Measurements from ENCODE around the gene RECQL5. TPM values are rescaled to one million over a fixed set of nuclear protein-coding genes. Genes with fewer than 3 reads are reported as not detected.

The RECQL5 gene
- total RNA-seq = 10 to 100 TPM in 3 of 4 donors, 1 to 10 TPM in 1; 6.3 to 14.7 (median 11.9) TPM

- WGBS = under 1% methylated on average over 53 of the region's 55 CpGs
- H3K27me3 ChIP-seq = no peaks in the 10 kb centered on the region
- H3K36me3 ChIP-seq = peaks cover 19 to 60% (median 45%) of the 10 kb centered on the region in 4 donors
- H3K4me1 ChIP-seq = peaks cover 21 to 55% (median 41%) of the 10 kb centered on the region in 4 donors
- no peaks in the 10 kb centered on the region for H3K9me3 ChIP-seq
- H3K27ac ChIP-seq (replicated peaks in 1 of 4) = peak within 1 kb of the TSS; percentile 81 to 94 (median 93)
- TF ChIP-seq POLR2A (IDR thresholded peaks at IDR 0.05; ENCODE audit: low read depth) (peak; percentile 47), CTCF (IDR thresholded peaks at IDR 0.05) (peak in 1 of 3 experiments; percentile 31), EP300 (IDR thresholded peaks at IDR 0.05) (no peak), POLR2AphosphoS5 (IDR thresholded peaks at IDR 0.05) (peak; percentile 94 to 96)
- intact Hi-C loops (cut with DNase I) = no loop called here
- DNase-seq (ENCODE audit: extremely low spot score) = peak; percentile 100
- H3K4me3 ChIP-seq = peak within 1 kb of the TSS; percentile 82 to 98 (median 90)
Measured at GRCh38 chr17:75666959-75667790, at the start of gene RECQL5, which contains the start of gene SAP30BP. Gene RECQL5 (minus strand): TSS chr17:75667154. CDS start chr17:75666557, 597 bp downstream. Gene SAP30BP (plus strand): TSS chr17:75667338. CDS start chr17:75667373, 35 bp downstream.

GRCh38 chr17:75712446-75712845, 45.5 kb upstream of the RECQL5 start:
- no peak for TF ChIP-seq POLR2AphosphoS5 (IDR thresholded peaks at IDR 0.05)
- Histone ChIP-seq H3K27me3 (peaks cover 0 to 44% (median 0%) of the 10 kb centered on the region in 4 donors), H3K9me3 (no peaks in the 10 kb centered on the region), H3K4me3 (no peak overlapping the region), H3K27ac (replicated peaks in 1 of 4) (no peak overlapping the region), H3K36me3 (peaks cover 2 to 16% (median 14%) of the 10 kb centered on the region in 4 donors), H3K4me1 (peaks cover 0 to 7% (median 3%) of the 10 kb centered on the region in 4 donors)
- no peak for DNase-seq (ENCODE audit: extremely low spot score)
- 57% methylated on average over 2 of the region's 2 CpGs for WGBS
- intact Hi-C loops (cut with DNase I) = no loop called here

GRCh38 chr17:75707079-75707571, 40.2 kb upstream of the RECQL5 start:
- Histone ChIP-seq H3K36me3 (peaks cover 51 to 69% (median 67%) of the 10 kb centered on the region in 4 donors), H3K9me3 (no peaks in the 10 kb centered on the region), H3K4me1 (peaks cover 0 to 18% (median 9%) of the 10 kb centered on the region in 4 donors), H3K27ac (replicated peaks in 1 of 4) (peak overlapping the region; percentile 23 to 55 (median 38)), H3K4me3 (no peak overlapping the region), H3K27me3 (peaks cover 0 to 4% (median 0%) of the 10 kb centered on the region in 4 donors)
- TF ChIP-seq POLR2AphosphoS5 (IDR thresholded peaks at IDR 0.05) (peak; percentile 15 to 34), EP300 (IDR thresholded peaks at IDR 0.05) (no peak)
- intact Hi-C loops (cut with DNase I) = no loop called here
- 77% methylated on average over 5 of the region's 12 CpGs for WGBS
- DNase-seq (ENCODE audit: extremely low spot score) = no peak

GRCh38 chr17:75706042-75706728, 39.2 kb upstream of the RECQL5 start:
- no peak overlapping the region for H3K4me3 ChIP-seq
- H3K36me3 ChIP-seq = peaks cover 61 to 78% (median 76%) of the 10 kb centered on the region in 4 donors
- no peak for TF ChIP-seq POLR2AphosphoS5 (IDR thresholded peaks at IDR 0.05)
- TF ChIP-seq CTCF (IDR thresholded peaks at IDR 0.05) = no peak
- TF ChIP-seq EP300 (IDR thresholded peaks at IDR 0.05) = no peak
- no peaks in the 10 kb centered on the region for H3K9me3 ChIP-seq
- intact Hi-C loops (cut with DNase I) = no loop called here
- peaks cover 3 to 28% (median 17%) of the 10 kb centered on the region in 4 donors for H3K4me1 ChIP-seq
- no peaks in the 10 kb centered on the region for H3K27me3 ChIP-seq
- H3K27ac ChIP-seq (replicated peaks in 1 of 4) = peak overlapping the region in 2 of 4 donors; percentile 30 to 55
- DNase-seq (ENCODE audit: extremely low spot score) = no peak
- 86% methylated on average over 11 of the region's 20 CpGs for WGBS

- no peak overlapping the region for H3K27ac ChIP-seq (replicated peaks in 1 of 4)
- H3K4me1 ChIP-seq = peaks cover 12 to 37% (median 26%) of the 10 kb centered on the region in 4 donors
- peaks cover 66 to 88% (median 86%) of the 10 kb centered on the region in 4 donors for H3K36me3 ChIP-seq
- H3K4me3 ChIP-seq = no peak overlapping the region
- no peaks in the 10 kb centered on the region for H3K27me3 ChIP-seq
- 87% methylated on average over 10 of the region's 27 CpGs for WGBS
- TF ChIP-seq POLR2A (IDR thresholded peaks at IDR 0.05; ENCODE audit: low read depth) (no peak), EP300 (IDR thresholded peaks at IDR 0.05) (no peak), CTCF (IDR thresholded peaks at IDR 0.05) (no peak)
- intact Hi-C loops (cut with DNase I) = no loop called here
- no peaks in the 10 kb centered on the region for H3K9me3 ChIP-seq
- no peak for DNase-seq (ENCODE audit: extremely low spot score)
Measured at GRCh38 chr17:75704963-75705875, 38.3 kb upstream of the RECQL5 start.

Measured in esophagus muscularis mucosa (tissue), 4 donors.